ENCODE data around the gene WNT7B. TPM values are rescaled to one million over a fixed set of nuclear protein-coding genes. Genes with fewer than 3 reads are reported as not detected.

Gene WNT7B
- total and polyA plus RNA-seq, 2 donors (not counting 1 experiment from before 2014, with no cell fraction given) = 0.22 to 0.67 TPM

GRCh38 chr22:45999379-45999971 is 22.5 kb upstream of the WNT7B start:
- Histone ChIP-seq H3K9ac (ENCODE audit: low read length) (no peak overlapping the region), H3K27me3 (replicated peaks in 1 of 4; ENCODE audit: control extremely low read depth in 1 of 4, control insufficient read depth in 3 of 4, insufficient read depth in 4 of 4, low read length in 3 of 4) (peaks cover 0 to 3% (median 0%) of the 10 kb centered on the region in 4 experiments), H3K4me3 (ENCODE audit: control extremely low read depth in 1 of 5, extremely low read depth in 1 of 5, insufficient read depth in 1 of 5, low read depth in 2 of 5, low read length in 4 of 5) (no peak overlapping the region), H3K4me2 (replicated peaks; ENCODE audit: low read depth, low read length, poor library complexity, severe bottlenecking) (no peak overlapping the region), H4K20me1 (ENCODE audit: control insufficient read depth, insufficient read depth, low read length, poor library complexity, severe bottlenecking) (no peaks in the 10 kb centered on the region), H3K36me3 (replicated peaks in 1 of 2; ENCODE audit: control extremely low read depth in 1 of 2, control insufficient read depth in 1 of 2, extremely low read depth in 1 of 2, insufficient read depth in 2 of 2, low read length in 1 of 2) (no peaks in the 10 kb centered on the region), H2AFZ (ENCODE audit: insufficient read depth, low read depth, low read length, poor library complexity, severe bottlenecking) (no peak overlapping the region), H3K79me2 (ENCODE audit: control insufficient read depth, insufficient read depth, low read length) (no peaks in the 10 kb centered on the region), H3K4me1 (ENCODE audit: control insufficient read depth in 2 of 2, insufficient read depth in 2 of 2, low read length in 2 of 2) (peaks cover 13 to 23% of the 10 kb centered on the region in 2 donors), H3K9me3 (ENCODE audit: control extremely low read depth in 1 of 3, control insufficient read depth in 2 of 3, insufficient read depth in 1 of 3, low read length in 2 of 3) (no peaks in the 10 kb centered on the region), H3K27ac (ENCODE audit: low read length in 2 of 2) (no peak overlapping the region)
- no peak overlapping the region for H3K27ac Mint-ChIP-seq
- H3K4me1 Mint-ChIP-seq = peaks cover 26% of the 10 kb centered on the region
- no peak for ATAC-seq (ENCODE audit: low read depth)
- H3K4me3 Mint-ChIP-seq = no peak overlapping the region
- no peaks in the 10 kb centered on the region for H3K9me3 Mint-ChIP-seq (ENCODE audit: insufficient read depth)
- TF ChIP-seq CTCF (IDR thresholded peaks at IDR 0.05) = no peak
- ChIA-PET POLR2A (no interaction called here), CTCF (interaction anchor here (0.6 to 20.6 kb wide), 4 partner anchors 14 to 117 kb away, joined by 3 to 533 read pairs (median 4); no protein-coding TSS in a partner anchor)
- intact Hi-C loops (cut with micrococcal nuclease) = no loop called here
- DNase-seq = no peak
- no peaks in the 10 kb centered on the region for H3K27me3 Mint-ChIP-seq
- WGBS (ENCODE audit: insufficient coverage) = 79% methylated on average over 13 of the region's 14 CpGs

GRCh38 chr22:45998638-45999378 is 21.8 kb upstream of the WNT7B start:
- H3K9me3 ChIP-seq (ENCODE audit: control extremely low read depth in 1 of 3, control insufficient read depth in 2 of 3, insufficient read depth in 1 of 3, low read length in 2 of 3) = no peaks in the 10 kb centered on the region
- no peaks in the 10 kb centered on the region for H3K36me3 ChIP-seq (replicated peaks in 1 of 2; ENCODE audit: control extremely low read depth in 1 of 2, control insufficient read depth in 1 of 2, extremely low read depth in 1 of 2, insufficient read depth in 2 of 2, low read length in 1 of 2)
- 96% methylated on average over 13 of the region's 13 CpGs for WGBS (ENCODE audit: insufficient coverage)
- TF ChIP-seq CTCF (IDR thresholded peaks at IDR 0.05) = no peak
- TF ChIP-seq EZH2 (IDR thresholded peaks at IDR 0.05; ENCODE audit: borderline replicate concordance, insufficient read depth, low read depth, low read length, poor library complexity, severe bottlenecking) = no peak
- H3K9me3 Mint-ChIP-seq (ENCODE audit: insufficient read depth) = no peaks in the 10 kb centered on the region
- H3K4me1 Mint-ChIP-seq = peaks cover 31% of the 10 kb centered on the region
- H3K27ac Mint-ChIP-seq = peak overlapping the region; percentile 41
- intact Hi-C loops (cut with micrococcal nuclease) = no loop called here
- no peak for ATAC-seq (ENCODE audit: low read depth)
- H3K27ac ChIP-seq (ENCODE audit: low read length in 2 of 2) = no peak overlapping the region
- no peak for DNase-seq
- no peaks in the 10 kb centered on the region for H3K79me2 ChIP-seq (ENCODE audit: control insufficient read depth, insufficient read depth, low read length)
- no peak overlapping the region for H3K9ac ChIP-seq (ENCODE audit: low read length)
- no peaks in the 10 kb centered on the region for H4K20me1 ChIP-seq (ENCODE audit: control insufficient read depth, insufficient read depth, low read length, poor library complexity, severe bottlenecking)
- no peak overlapping the region for H3K4me2 ChIP-seq (replicated peaks; ENCODE audit: low read depth, low read length, poor library complexity, severe bottlenecking)
- peaks cover 0 to 4% (median 0%) of the 10 kb centered on the region in 4 experiments for H3K27me3 ChIP-seq (replicated peaks in 1 of 4; ENCODE audit: control extremely low read depth in 1 of 4, control insufficient read depth in 3 of 4, insufficient read depth in 4 of 4, low read length in 3 of 4)
- H2AFZ ChIP-seq (ENCODE audit: insufficient read depth, low read depth, low read length, poor library complexity, severe bottlenecking) = no peak overlapping the region
- no peak overlapping the region for H3K4me3 Mint-ChIP-seq
- H3K27me3 Mint-ChIP-seq = no peaks in the 10 kb centered on the region
- H3K4me1 ChIP-seq (ENCODE audit: control insufficient read depth in 2 of 2, insufficient read depth in 2 of 2, low read length in 2 of 2) = peaks cover 13 to 29% of the 10 kb centered on the region in 2 donors
- no peak overlapping the region for H3K4me3 ChIP-seq (ENCODE audit: control extremely low read depth in 1 of 5, extremely low read depth in 1 of 5, insufficient read depth in 1 of 5, low read depth in 2 of 5, low read length in 4 of 5)
- ChIA-PET POLR2A (no interaction called here), CTCF (interaction anchor here (1.2 to 20.6 kb wide), 4 partner anchors 8 to 117 kb away, joined by 3 to 533 read pairs (median 106); no protein-coding TSS in a partner anchor)

Measured in B cell (primary cell).